Measurements from ENCODE around the gene ANGPTL8. TPM values are rescaled to one million over a fixed set of nuclear protein-coding genes. Genes with fewer than 3 reads are reported as not detected.

The ANGPTL8 gene
- total RNA-seq, 1 donor from 2014 or later, result not detected

DNA sequence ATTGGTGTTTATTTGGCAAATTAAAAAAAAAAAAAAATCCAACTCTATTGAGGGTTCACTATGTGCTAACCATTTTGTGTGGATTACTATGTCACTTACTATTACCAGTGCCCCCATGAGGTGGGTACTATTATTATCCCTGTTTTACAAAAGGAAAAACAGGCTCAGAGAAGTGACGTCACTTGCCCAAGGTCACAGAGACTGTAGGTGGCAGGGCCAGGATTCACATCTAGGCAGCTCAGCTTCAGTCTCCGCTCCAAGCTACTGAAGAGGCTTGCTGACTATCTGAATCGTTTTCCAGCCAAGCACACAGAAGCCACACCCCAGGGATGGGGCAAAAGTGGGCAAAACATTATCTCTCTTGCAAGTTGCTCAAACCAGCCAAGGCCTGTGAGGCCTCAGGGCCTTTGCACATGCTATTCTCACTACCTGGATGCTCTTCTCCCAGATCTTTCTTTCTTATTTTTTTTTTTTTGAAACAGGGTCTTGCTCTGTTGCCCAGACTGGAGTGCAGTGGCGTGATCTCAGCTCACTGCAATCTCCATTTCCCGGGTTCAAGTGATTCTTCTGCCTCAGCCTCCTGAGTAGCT, 4.8 kb upstream of the ANGPTL8 start:
- no peaks in the 10 kb centered on the region for H3K4me1 ChIP-seq
- H3K36me3 ChIP-seq, result peaks cover 22 to 69% of the 10 kb centered on the region in 2 donors
- TF ChIP-seq, protein P1, sequence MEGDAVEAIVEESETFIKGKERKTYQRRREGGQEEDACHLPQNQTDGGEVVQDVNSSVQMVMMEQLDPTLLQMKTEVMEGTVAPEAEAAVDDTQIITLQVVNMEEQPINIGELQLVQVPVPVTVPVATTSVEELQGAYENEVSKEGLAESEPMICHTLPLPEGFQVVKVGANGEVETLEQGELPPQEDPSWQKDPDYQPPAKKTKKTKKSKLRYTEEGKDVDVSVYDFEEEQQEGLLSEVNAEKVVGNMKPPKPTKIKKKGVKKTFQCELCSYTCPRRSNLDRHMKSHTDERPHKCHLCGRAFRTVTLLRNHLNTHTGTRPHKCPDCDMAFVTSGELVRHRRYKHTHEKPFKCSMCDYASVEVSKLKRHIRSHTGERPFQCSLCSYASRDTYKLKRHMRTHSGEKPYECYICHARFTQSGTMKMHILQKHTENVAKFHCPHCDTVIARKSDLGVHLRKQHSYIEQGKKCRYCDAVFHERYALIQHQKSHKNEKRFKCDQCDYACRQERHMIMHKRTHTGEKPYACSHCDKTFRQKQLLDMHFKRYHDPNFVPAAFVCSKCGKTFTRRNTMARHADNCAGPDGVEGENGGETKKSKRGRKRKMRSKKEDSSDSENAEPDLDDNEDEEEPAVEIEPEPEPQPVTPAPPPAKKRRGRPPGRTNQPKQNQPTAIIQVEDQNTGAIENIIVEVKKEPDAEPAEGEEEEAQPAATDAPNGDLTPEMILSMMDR (IDR thresholded peaks at IDR 0.05), result no peak
- intact Hi-C loops (cut with DNase I), result no loop called here
- H3K4me3 ChIP-seq, result no peak overlapping the region
- H3K27ac ChIP-seq, result no peak overlapping the region
- no peaks in the 10 kb centered on the region for H3K9me3 ChIP-seq
- no peaks in the 10 kb centered on the region for H3K27me3 ChIP-seq
- no peak for DNase-seq (ENCODE audit: low spot score in 2 of 2)

DNA sequence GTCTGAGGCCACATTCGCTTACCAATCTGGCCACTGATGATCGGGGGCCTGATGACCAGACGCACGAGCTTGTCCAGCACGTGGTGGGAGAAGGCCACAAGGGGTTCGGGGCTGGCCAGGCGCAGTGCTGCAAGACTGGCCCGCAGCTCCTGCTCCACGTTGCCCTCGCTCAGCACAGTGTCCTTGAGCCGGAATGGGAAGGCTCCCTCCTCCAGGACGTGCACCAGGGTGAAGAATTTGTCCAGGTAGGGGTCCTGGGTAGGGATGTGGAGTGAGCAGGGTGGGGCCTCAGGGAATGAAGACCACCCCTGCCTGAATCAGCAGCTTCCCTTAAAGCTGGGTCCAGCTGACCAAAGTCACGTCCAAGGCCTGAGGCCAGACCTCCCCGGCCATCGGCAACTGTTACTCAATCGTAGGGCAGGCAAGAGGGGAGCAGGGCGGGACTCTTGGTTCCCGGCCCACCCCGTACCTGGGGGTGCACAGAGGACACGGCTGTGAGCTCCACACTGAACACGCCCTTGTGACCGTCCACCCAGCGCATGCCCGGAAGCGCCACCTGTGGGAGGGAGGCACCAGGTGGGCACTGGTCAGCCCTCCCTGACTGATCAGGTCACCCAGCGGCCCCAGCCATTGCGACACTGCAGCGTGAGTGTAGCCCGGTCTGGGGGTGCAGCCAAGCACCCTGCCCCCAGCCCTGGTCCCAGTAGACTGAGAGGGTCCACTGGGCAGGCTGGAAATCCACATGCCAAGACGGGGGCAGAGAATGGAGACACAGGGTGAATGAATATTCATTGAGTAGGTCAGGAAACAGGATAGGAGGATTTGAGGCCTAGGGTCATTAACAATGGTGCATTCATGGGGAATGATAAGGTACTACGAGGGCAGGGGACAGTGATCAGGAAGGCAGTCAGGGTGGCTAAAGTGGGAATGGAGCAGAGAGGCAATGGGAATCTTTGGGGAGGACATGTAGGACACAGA, 2.8 kb upstream of the ANGPTL8 start:
- peaks cover 25 to 72% of the 10 kb centered on the region in 2 donors for H3K36me3 ChIP-seq
- no peak for DNase-seq (ENCODE audit: low spot score in 2 of 2)
- no peaks in the 10 kb centered on the region for H3K9me3 ChIP-seq
- no peak overlapping the region for H3K27ac ChIP-seq
- TF ChIP-seq, protein P1 (IDR thresholded peaks at IDR 0.05), result no peak
- no peaks in the 10 kb centered on the region for H3K27me3 ChIP-seq
- no peaks in the 10 kb centered on the region for H3K4me1 ChIP-seq
- H3K4me3 ChIP-seq, result no peak overlapping the region
- intact Hi-C loops (cut with DNase I), result no loop called here

GRCh38 chr19:11237321-11237720, 2.1 kb upstream of the ANGPTL8 start:
- Histone ChIP-seq H3K27ac (no peak overlapping the region), H3K4me1 (no peaks in the 10 kb centered on the region), H3K36me3 (peaks cover 20 to 68% of the 10 kb centered on the region in 2 donors), H3K27me3 (no peaks in the 10 kb centered on the region), H3K9me3 (no peaks in the 10 kb centered on the region), H3K4me3 (no peak overlapping the region)
- DNase-seq (ENCODE audit: low spot score in 2 of 2), result no peak
- intact Hi-C loops (cut with DNase I), result no loop called here
- TF ChIP-seq, protein P1 (IDR thresholded peaks at IDR 0.05), result no peak

GRCh38 chr19:11238041-11238440, 1.4 kb upstream of the ANGPTL8 start:
- intact Hi-C loops (cut with DNase I), result no loop called here
- Histone ChIP-seq H3K27me3 (no peaks in the 10 kb centered on the region), H3K27ac (no peak overlapping the region), H3K9me3 (no peaks in the 10 kb centered on the region), H3K4me1 (no peaks in the 10 kb centered on the region), H3K36me3 (peaks cover 19 to 68% of the 10 kb centered on the region in 2 donors), H3K4me3 (no peak overlapping the region)
- no peak for DNase-seq (ENCODE audit: low spot score in 2 of 2)
- TF ChIP-seq, protein P1 (IDR thresholded peaks at IDR 0.05), result no peak

DNA sequence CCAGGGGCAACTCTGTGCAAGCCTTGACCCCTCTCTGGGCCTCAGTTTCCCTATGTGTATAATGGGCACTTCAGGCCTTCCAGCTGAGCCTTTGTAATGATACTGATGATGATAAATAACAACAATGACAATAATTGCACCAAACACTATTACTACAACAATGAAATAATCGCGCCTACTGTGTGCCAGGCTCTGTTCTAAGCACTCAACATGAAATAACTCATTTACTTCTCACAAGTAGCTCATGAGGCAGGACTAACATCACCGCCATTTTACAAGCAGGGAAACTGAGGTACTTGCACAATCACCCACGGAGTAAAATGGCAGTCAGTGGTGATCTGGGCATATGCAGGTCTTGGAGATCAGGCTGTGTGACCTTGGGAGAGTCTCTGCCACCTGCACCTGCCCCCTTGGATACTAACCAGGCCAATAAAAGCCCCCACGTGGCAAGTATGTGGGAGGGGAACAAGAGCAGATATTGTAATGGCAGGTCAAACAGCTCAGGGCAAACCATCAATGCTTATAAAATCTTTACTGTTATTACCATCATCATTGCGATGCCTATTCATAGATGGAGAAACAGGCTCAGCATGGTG, 540 bp upstream of the ANGPTL8 start:
- Histone ChIP-seq H3K36me3 (peaks cover 19 to 60% of the 10 kb centered on the region in 2 donors), H3K27me3 (no peaks in the 10 kb centered on the region), H3K4me1 (peaks cover 0 to 4% of the 10 kb centered on the region in 2 donors), H3K9me3 (no peaks in the 10 kb centered on the region), H3K27ac (no peak overlapping the region), H3K4me3 (no peak overlapping the region)
- TF ChIP-seq, protein P1 (IDR thresholded peaks at IDR 0.05), result no peak
- DNase-seq (ENCODE audit: low spot score in 2 of 2), result no peak
- intact Hi-C loops (cut with DNase I), result no loop called here

All from ascending aorta (tissue), 2 donors.